Endothelial cell of umbilical vein (primary cell): ENCODE data around the gene ITPR2. TPM values are rescaled to one million over a fixed set of nuclear protein-coding genes. Genes with fewer than 3 reads are reported as not detected.

ENCODE experiments used
- BruUV-seq: library from RNA; stranded (reverse); fragments of 400-500 nt; replicated peaks from 2 replicates; lab custom pipeline; 2021; lab: Mats Ljungman, UMichigan
- CTCF ChIA-PET: fragments of 300-600, 350-600 bp; sonication (Branson Sonifier 250); formaldehyde crosslinking; loops from one replicate; lab custom pipeline; 2021; ENCODE audit warnings: antibody characterized with exemption, inconsistent platforms; lab: Charles Lee
- POLR2A ChIA-PET: fragments of 300-600, 350-600 bp; sonication (Branson Sonifier 250); formaldehyde crosslinking; loops from one replicate; lab custom pipeline; 2021; ENCODE audit warnings: antibody characterized with exemption, inconsistent platforms; lab: Charles Lee
- DNase-seq: peaks from one replicate; pipeline ENCODE4 v3.0.0-alpha.2; 2011; ENCODE audit warnings: low read depth, low spot score
- FAIRE-seq: peaks from 2 replicates; lab custom pipeline; 2011; peaks lifted over from hg19 to GRCh38; lab: Jason Lieb, UNC
- H2AFZ ChIP-seq: 2 replicates; pipeline ENCODE4 v1.6.0; 2012; ENCODE audit warnings: low read depth, low read length, control low read depth, inconsistent platforms
- H3K27ac ChIP-seq: 2 replicates; pipeline ENCODE4 v1.5.1; 2011; ENCODE audit warnings: low read depth, mild to moderate bottlenecking, control low read depth, low read length, moderate library complexity; ENCODE audit not compliant: insufficient read depth
- H3K27me3 ChIP-seq, 2 experiments: 2 replicates each; pipeline versions ENCODE4 v1.6.0 to v1.6.1; 2011; ENCODE audit warnings: low read length in 2 of 2, mixed read lengths in 1 of 2; ENCODE audit not compliant: control insufficient read depth in 2 of 2, insufficient read depth in 2 of 2
- H3K36me3 ChIP-seq, 2 experiments: 2 replicates in 1 of 2; 3 replicates in 1 of 2; pipeline ENCODE4 v1.5.1; 2011; ENCODE audit warnings: low read length in 2 of 2, mild to moderate bottlenecking in 1 of 2, moderate library complexity in 1 of 2; ENCODE audit not compliant: control insufficient read depth in 2 of 2, insufficient read depth in 2 of 2; ENCODE audit errors: extremely low read depth in 1 of 2
- H3K4me1 ChIP-seq: 3 replicates; pipeline ENCODE4 v1.5.1; 2011; ENCODE audit warnings: mild to moderate bottlenecking, low read length; ENCODE audit not compliant: control insufficient read depth, insufficient read depth; ENCODE audit errors: extremely low read depth
- H3K4me2 ChIP-seq: 2 replicates; pipeline ENCODE4 v1.6.1; 2011; ENCODE audit warnings: low read length, control low read depth, mixed read lengths; ENCODE audit not compliant: insufficient read depth
- H3K4me3 ChIP-seq, 3 experiments: fragments of 200-600 bp in 1 of 3; sonication (generic), shearing (Covaris generic) in 1 of 3; replicated peaks in 1 of 3; 2 replicates each; pipeline ENCODE4 v1.5.1; 2011 to 2016; ENCODE audit warnings: control low read depth in 3 of 3, low read length in 3 of 3, mild to moderate bottlenecking in 2 of 3, inconsistent platforms in 1 of 3, low read depth in 1 of 3, moderate library complexity in 1 of 3; ENCODE audit not compliant: insufficient read depth in 1 of 3
- H3K79me2 ChIP-seq: 2 replicates; pipeline ENCODE4 v1.6.0; 2012; ENCODE audit warnings: low read length, inconsistent platforms; ENCODE audit not compliant: control insufficient read depth, insufficient read depth
- H3K9ac ChIP-seq: replicated peaks from 2 replicates; pipeline ENCODE3; 2011; ENCODE audit warnings: low read length, control low read depth; ENCODE audit not compliant: insufficient read depth; ENCODE audit errors: extremely low read depth
- H3K9me1 ChIP-seq: replicated peaks from 3 replicates; pipeline ENCODE4 v1.6.0; 2011; ENCODE audit warnings: mild to moderate bottlenecking, low read length; ENCODE audit not compliant: control insufficient read depth, insufficient read depth; ENCODE audit errors: extremely low read depth
- H3K9me3 ChIP-seq: replicated peaks from 2 replicates; pipeline ENCODE4 v1.5.1; 2012; ENCODE audit warnings: low read length, inconsistent platforms; ENCODE audit not compliant: control insufficient read depth, insufficient read depth
- H4K20me1 ChIP-seq: replicated peaks from 2 replicates; pipeline ENCODE3; 2011; ENCODE audit warnings: mild to moderate bottlenecking, low read length; ENCODE audit not compliant: control insufficient read depth, insufficient read depth; ENCODE audit errors: extremely low read depth
- CTCF ChIP-seq, 2 donors: IDR thresholded peaks; 1 replicate in 1 of 2; 2 replicates in 1 of 2; pipeline ENCODE4 v1.5.1; 2011; ENCODE audit warnings: low read length in 2 of 2, mild to moderate bottlenecking in 2 of 2, moderate library complexity in 2 of 2, control low read depth in 1 of 2, inconsistent platforms in 1 of 2, low read depth in 1 of 2; ENCODE audit not compliant: insufficient read depth in 1 of 2; ENCODE audit errors: extremely low read depth in 1 of 2
- EZH2 ChIP-seq: IDR thresholded peaks from 2 replicates; pipeline ENCODE4 v1.6.1; 2012; ENCODE audit warnings: borderline replicate concordance, low read depth, mild to moderate bottlenecking, moderate library complexity, low read length, inconsistent platforms; ENCODE audit not compliant: severe bottlenecking
- FOS ChIP-seq: IDR thresholded peaks from 2 replicates; pipeline ENCODE4 v1.6.1; 2011; ENCODE audit warnings: mild to moderate bottlenecking, low read length, moderate library complexity, borderline replicate concordance; ENCODE audit not compliant: insufficient read depth
- GATA2 ChIP-seq: IDR thresholded peaks from 2 replicates; pipeline ENCODE4 v1.7.0; 2011; ENCODE audit warnings: low read depth, mild to moderate bottlenecking, moderate library complexity, mixed read lengths, low read length; ENCODE audit not compliant: insufficient read length, insufficient read depth
- JUN ChIP-seq: IDR thresholded peaks from 2 replicates; pipeline ENCODE4 v1.6.1; 2011; ENCODE audit warnings: borderline replicate concordance, low read depth; ENCODE audit not compliant: insufficient read length, insufficient read depth
- MAX ChIP-seq: IDR thresholded peaks from 2 replicates; pipeline ENCODE4 v1.6.1; 2011; ENCODE audit not compliant: insufficient read depth, insufficient read length
- MYC ChIP-seq: IDR thresholded peaks from one replicate; pipeline ENCODE4 v1.6.1; 2011; ENCODE audit warnings: mild to moderate bottlenecking, low read depth, low read length
- POLR2A ChIP-seq: IDR thresholded peaks from 2 replicates; pipeline ENCODE4 v1.6.1; 2012; ENCODE audit warnings: low read depth, mild to moderate bottlenecking, control low read depth, low read length
- POLR2AphosphoS5 ChIP-seq: IDR thresholded peaks from 2 replicates; pipeline ENCODE4 v1.6.1; 2012; ENCODE audit warnings: low read depth, mild to moderate bottlenecking, control low read depth, low read length, moderate library complexity; ENCODE audit not compliant: insufficient read depth
- dilution Hi-C: fragments of 300-500 bp; cut with MboI; formaldehyde crosslinking; loops from one replicate; pipeline ENCODE4 v1.15.0; 2019; ENCODE audit warnings: low sequenced_read_pairs; ENCODE audit not compliant: extremely low pct_ligation_motif_present
- intact Hi-C: fragments of 100-400 bp; cut with micrococcal nuclease; formaldehyde crosslinking; loops from one replicate; pipeline ENCODE4 v1.10.0; 2022
- polyA plus RNA-seq, 4 experiments: library from polyadenylated mRNA; depleted of rRNA in 3 of 4; stranded (reverse) in 3 of 4; unstranded in 1 of 4; fragments of >200 nt; gene quantifications; 2 replicates each; pipeline versions ENCODE4 v1.2.1 to v1.2.3, GENCODE V29; 2011 to 2012; ENCODE audit warnings: missing spikeins in 1 of 4
- total RNA-seq: library from RNA; stranded (reverse); gene quantifications from 2 replicates; pipeline ENCODE4 v1.2.3, GENCODE V29; 2021

Gene ITPR2
- total and polyA plus RNA-seq, 2 donors (not counting 3 experiments of a cell fraction or from before 2014, with no cell fraction given), result 16.2 to 86.8 TPM

- no peaks in the 10 kb centered on the region for H3K9me1 ChIP-seq
- ChIA-PET CTCF (interaction anchor here (0.6 to 1.5 kb wide), 2 partner anchors 36 to 128 kb away, joined by 3 read pairs; no protein-coding TSS in a partner anchor), POLR2A (no interaction called here)
- H3K27me3 ChIP-seq, result no peaks in the 10 kb centered on the region
- no peak overlapping the region for H3K4me2 ChIP-seq
- H2AFZ ChIP-seq, result no peak overlapping the region
- DNase-seq, result no peak
- FAIRE-seq, result no peak
- intact Hi-C loops (no loop called here), dilution Hi-C loops (no loop called here)
- no peak overlapping the region for H3K9ac ChIP-seq
- H3K4me1 ChIP-seq, result no peaks in the 10 kb centered on the region
- peaks cover 0 to 14% of the 10 kb centered on the region in 2 experiments for H3K36me3 ChIP-seq
- no peaks in the 10 kb centered on the region for H3K9me3 ChIP-seq
- no TSS peak for BruUV-seq
- no peak overlapping the region for H3K4me3 ChIP-seq
- H3K79me2 ChIP-seq, result no peaks in the 10 kb centered on the region
- no peak for TF ChIP-seq POLR2AphosphoS5
- no peak for TF ChIP-seq MAX
- TF ChIP-seq JUN, result no peak
- TF ChIP-seq EZH2, result no peak
- TF ChIP-seq CTCF (IDR thresholded peaks at IDR 0.05; ENCODE audit: extremely low read depth in 1 of 2, insufficient read depth in 1 of 2, low read depth in 1 of 2, low read length in 2 of 2), result no peak
- no peak for TF ChIP-seq GATA2
- TF ChIP-seq POLR2A, result no peak
- no peak for TF ChIP-seq FOS
- TF ChIP-seq MYC, result no peak
- H3K27ac ChIP-seq, result no peak overlapping the region
- H4K20me1 ChIP-seq, result no peaks in the 10 kb centered on the region
Observed at GRCh38 chr12:26406813-26407212, 426.2 kb downstream of the ITPR2 start.
